ENCODE results near the gene OR5C1. TPM values are rescaled to one million over a fixed set of nuclear protein-coding genes. Genes with fewer than 3 reads are reported as not detected.
"Not testable (repeated sequence)": the region's sequence is repeated elsewhere in the genome, so short reads cannot be mapped to it uniquely, and the experiment has no call there.

Gene OR5C1
- total and polyA plus RNA-seq, 4 donors, result not detected

DNA sequence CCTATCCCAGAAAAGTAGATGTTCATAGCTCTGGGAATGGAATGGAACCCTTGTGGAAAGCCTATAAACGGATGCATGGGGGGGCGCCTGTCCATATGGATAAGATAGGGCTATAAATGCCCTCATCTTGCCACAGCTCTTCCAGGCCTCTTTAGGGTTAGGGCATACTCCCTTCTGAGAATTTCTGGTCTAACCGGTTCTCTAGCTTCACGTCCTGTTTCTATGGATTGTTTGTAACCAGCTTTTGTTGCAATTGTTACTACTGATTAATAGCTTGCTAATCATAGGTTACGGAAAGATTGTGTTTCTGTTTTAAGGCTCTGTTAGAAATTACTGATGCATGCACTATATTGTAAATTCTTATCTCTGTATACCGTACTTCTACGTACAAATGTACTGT, 20.5 kb downstream of the OR5C1 start:
- not testable (repeated sequence) for DNase-seq (ENCODE audit: low read depth in 4 of 6, low spot score in 6 of 6); H3K36me3 ChIP-seq (ENCODE audit: control insufficient read depth, insufficient read depth, low read length)
- 71% methylated on average over 6 of the region's 7 CpGs for WGBS (ENCODE audit: insufficient coverage)

DNA sequence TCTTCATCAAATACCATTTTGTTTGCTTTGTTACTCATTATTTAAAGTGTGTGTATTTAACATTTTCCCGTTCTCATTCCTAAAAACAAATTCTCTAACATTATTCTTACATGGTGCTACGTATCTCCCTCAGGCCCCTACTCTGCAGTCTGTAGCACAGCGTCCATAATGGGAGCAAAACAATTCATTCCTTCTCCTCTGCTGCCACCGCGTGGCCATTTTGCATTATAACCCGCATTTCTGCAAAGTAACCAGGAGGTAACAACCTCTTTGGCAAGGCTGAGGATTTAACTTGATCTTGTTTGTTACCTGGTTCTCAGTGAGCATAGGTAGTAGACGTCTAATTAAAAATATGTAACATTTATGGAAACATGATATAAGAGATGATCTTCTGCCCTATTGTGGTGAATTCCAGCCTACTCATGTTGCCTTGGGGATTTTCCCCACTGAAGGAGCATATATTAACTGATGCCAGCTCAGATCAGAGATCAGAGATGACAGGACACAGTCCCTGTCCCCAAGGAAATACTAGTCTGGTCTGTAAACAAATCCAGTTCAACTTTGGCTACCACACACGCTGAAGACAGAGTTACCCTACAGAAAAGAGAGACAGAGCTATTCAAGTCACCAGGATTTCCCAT, 21.7 kb downstream of the OR5C1 start:
- H3K4me1 ChIP-seq (ENCODE audit: control insufficient read depth, insufficient read depth, low read length), result peaks cover 4% of the 10 kb centered on the region
- H3K36me3 ChIP-seq (ENCODE audit: control insufficient read depth, insufficient read depth, low read length), result peaks cover 4% of the 10 kb centered on the region
- H3K4me3 ChIP-seq (ENCODE audit: low read depth, low read length), result no peak overlapping the region
- H3K9me3 ChIP-seq (ENCODE audit: control insufficient read depth, insufficient read depth, low read length), result no peaks in the 10 kb centered on the region
- DNase-seq (ENCODE audit: low read depth in 4 of 6, low spot score in 6 of 6), result peak; percentile 78 to 97 (median 85)
- no peak overlapping the region for H3K27ac ChIP-seq (ENCODE audit: low read depth, low read length)
- no peaks in the 10 kb centered on the region for H3K27me3 ChIP-seq (ENCODE audit: control insufficient read depth, insufficient read depth, low read length)
- WGBS (ENCODE audit: insufficient coverage), result 11% methylated on average over 2 of the region's 8 CpGs

More for the DNA sequence above, 20.5 kb downstream of the OR5C1 start:
- not testable (repeated sequence) for H3K9me3 ChIP-seq (ENCODE audit: control insufficient read depth, insufficient read depth, low read length); H3K4me1 ChIP-seq (ENCODE audit: control insufficient read depth, insufficient read depth, low read length); H3K27ac ChIP-seq (ENCODE audit: low read depth, low read length); H3K4me3 ChIP-seq (ENCODE audit: low read depth, low read length); H3K27me3 ChIP-seq (ENCODE audit: control insufficient read depth, insufficient read depth, low read length)

DNA sequence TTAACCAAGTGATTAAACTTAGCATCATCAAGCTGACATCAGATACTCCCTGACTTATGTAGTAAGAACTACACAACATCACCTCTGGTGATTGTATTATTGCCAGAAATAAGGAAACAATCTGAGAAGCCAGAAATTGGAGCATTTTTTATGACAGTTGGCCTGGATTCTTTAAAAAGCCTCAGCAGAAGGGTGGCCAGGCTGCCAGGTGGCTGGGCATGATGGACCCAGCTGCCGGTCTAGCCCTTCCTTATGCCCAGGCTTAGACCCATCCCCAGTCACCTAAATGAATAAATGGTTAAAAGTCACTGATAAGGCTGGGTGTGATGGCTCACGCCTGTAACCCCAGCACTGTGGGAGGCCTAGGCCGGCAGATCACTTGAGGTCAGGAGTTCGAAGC, 24.0 kb downstream of the OR5C1 start:
- Histone ChIP-seq H3K4me3 (ENCODE audit: low read depth, low read length) (no peak overlapping the region), H3K4me1 (ENCODE audit: control insufficient read depth, insufficient read depth, low read length) (peaks cover 4% of the 10 kb centered on the region), H3K9me3 (ENCODE audit: control insufficient read depth, insufficient read depth, low read length) (no peaks in the 10 kb centered on the region), H3K27ac (ENCODE audit: low read depth, low read length) (no peak overlapping the region), H3K27me3 (ENCODE audit: control insufficient read depth, insufficient read depth, low read length) (no peaks in the 10 kb centered on the region), H3K36me3 (ENCODE audit: control insufficient read depth, insufficient read depth, low read length) (peaks cover 7% of the 10 kb centered on the region)
- no CpG with 5 or more reads among the region's 4 CpGs for WGBS (ENCODE audit: insufficient coverage)
- DNase-seq (ENCODE audit: low read depth in 4 of 6, low spot score in 6 of 6), result peak in 1 of 6 donors; percentile 21

DNA sequence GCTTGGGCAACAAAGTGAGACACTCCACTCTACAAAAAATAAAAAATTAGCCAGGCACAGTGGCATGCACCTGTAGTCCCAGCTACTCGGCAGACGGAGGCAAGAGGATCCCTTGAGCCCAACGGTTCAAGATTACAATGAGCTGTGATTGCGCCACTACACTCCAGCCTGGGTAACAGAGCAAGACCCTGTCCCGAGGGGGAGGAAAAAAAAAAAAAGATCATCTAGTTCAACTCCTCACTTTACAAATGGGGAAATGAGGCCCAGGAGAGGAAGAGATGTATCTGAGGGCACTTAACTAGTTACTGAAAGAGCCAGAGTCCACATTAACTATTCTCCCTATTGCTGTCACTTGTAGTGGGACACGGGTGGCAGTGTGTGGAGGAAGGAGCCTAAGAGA, 25.8 kb downstream of the OR5C1 start:
- no peak overlapping the region for H3K27ac ChIP-seq (ENCODE audit: low read depth, low read length)
- DNase-seq (ENCODE audit: low read depth in 4 of 6, low spot score in 6 of 6), result no peak
- H3K4me1 ChIP-seq (ENCODE audit: control insufficient read depth, insufficient read depth, low read length), result peaks cover 4% of the 10 kb centered on the region
- no peak overlapping the region for H3K4me3 ChIP-seq (ENCODE audit: low read depth, low read length)
- no peaks in the 10 kb centered on the region for H3K27me3 ChIP-seq (ENCODE audit: control insufficient read depth, insufficient read depth, low read length)
- H3K36me3 ChIP-seq (ENCODE audit: control insufficient read depth, insufficient read depth, low read length), result peaks cover 11% of the 10 kb centered on the region
- WGBS (ENCODE audit: insufficient coverage), result 81% methylated on average over 3 of the region's 6 CpGs
- H3K9me3 ChIP-seq (ENCODE audit: control insufficient read depth, insufficient read depth, low read length), result no peaks in the 10 kb centered on the region

DNA sequence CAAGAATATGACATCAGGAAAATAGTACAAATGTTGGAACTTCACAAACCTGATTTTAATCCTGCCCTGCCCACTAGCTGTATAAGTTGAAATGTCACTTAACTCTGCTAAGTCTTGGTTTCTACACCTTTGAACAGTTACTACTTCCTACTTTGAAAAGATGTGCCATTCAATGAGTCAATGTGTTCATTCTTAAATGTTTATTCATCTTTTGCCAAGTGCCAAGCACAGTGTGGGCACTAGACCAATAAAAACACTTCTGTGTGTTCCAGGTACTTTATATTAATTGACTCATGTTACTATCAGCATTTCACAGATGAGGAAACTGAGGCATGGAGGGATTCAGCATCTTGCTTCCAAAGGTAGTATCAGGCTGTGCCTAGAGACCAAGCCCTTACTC, 26.8 kb downstream of the OR5C1 start:
- H3K9me3 ChIP-seq (ENCODE audit: control insufficient read depth, insufficient read depth, low read length), result no peaks in the 10 kb centered on the region
- no peak for DNase-seq (ENCODE audit: low read depth in 4 of 6, low spot score in 6 of 6)
- H3K27ac ChIP-seq (ENCODE audit: low read depth, low read length), result no peak overlapping the region
- no peaks in the 10 kb centered on the region for H3K27me3 ChIP-seq (ENCODE audit: control insufficient read depth, insufficient read depth, low read length)
- peaks cover 12% of the 10 kb centered on the region for H3K36me3 ChIP-seq (ENCODE audit: control insufficient read depth, insufficient read depth, low read length)
- no peak overlapping the region for H3K4me3 ChIP-seq (ENCODE audit: low read depth, low read length)
- no peaks in the 10 kb centered on the region for H3K4me1 ChIP-seq (ENCODE audit: control insufficient read depth, insufficient read depth, low read length)

DNA sequence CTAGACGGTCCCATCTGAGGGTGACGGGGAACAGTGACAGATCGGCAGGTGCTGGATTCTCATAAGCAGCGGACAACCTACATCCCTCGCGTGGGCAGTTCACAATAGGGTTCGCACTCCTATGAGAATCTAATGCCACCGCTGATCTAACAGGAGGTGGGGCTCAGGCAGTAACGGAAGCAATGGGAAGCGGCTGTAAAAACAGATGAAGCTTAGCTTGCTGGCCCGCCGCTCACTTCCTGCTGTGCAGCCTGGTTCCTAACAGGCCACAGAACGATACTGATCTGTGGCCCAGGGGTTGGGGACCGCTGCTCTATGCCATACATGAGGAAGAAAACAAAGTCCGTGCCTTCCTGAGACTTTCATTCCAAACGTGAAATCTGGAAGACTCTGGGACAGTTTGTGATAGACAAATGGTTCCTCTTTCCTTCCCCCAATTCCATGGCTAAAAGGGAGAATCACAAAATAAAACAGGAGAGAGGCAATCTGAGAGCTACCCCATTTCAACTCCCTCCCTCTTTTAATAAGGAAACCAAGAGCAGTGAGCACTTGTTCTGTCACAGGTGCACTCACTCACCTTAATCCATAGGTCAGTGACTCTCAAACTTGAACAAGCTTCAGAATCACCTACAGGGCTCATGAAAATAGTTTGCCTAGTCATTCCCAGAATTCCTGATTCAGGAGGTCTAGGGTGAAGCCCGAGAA, 27.6 kb downstream of the OR5C1 start:
- no peak overlapping the region for H3K27ac ChIP-seq (ENCODE audit: low read depth, low read length)
- H3K4me1 ChIP-seq (ENCODE audit: control insufficient read depth, insufficient read depth, low read length), result no peaks in the 10 kb centered on the region
- H3K27me3 ChIP-seq (ENCODE audit: control insufficient read depth, insufficient read depth, low read length), result no peaks in the 10 kb centered on the region
- peak in 2 of 6 donors; percentile 5 to 44 for DNase-seq (ENCODE audit: low read depth in 4 of 6, low spot score in 6 of 6)
- WGBS (ENCODE audit: insufficient coverage), result 52% methylated on average over 16 of the region's 17 CpGs
- no peak overlapping the region for H3K4me3 ChIP-seq (ENCODE audit: low read depth, low read length)
- no peaks in the 10 kb centered on the region for H3K9me3 ChIP-seq (ENCODE audit: control insufficient read depth, insufficient read depth, low read length)
- H3K36me3 ChIP-seq (ENCODE audit: control insufficient read depth, insufficient read depth, low read length), result peaks cover 13% of the 10 kb centered on the region

DNA sequence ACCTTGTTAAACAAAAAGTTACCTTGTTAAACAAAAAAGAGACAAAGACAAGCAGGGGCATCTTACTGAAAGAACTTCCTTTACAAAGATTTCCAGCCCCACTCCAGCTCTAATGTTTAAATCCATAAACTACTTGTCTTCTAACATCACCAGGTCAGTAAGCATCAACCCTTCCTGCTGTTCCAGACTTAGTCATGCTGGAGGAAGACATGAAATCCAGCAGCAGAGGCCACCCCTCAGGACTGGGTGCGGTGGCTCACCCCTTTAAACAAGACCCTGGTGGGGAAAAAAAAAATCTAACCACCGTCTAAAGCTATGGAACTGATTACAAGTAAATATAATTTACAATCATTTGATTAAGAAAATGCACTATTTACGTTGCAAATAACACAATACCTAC, 30.6 kb downstream of the OR5C1 start:
- no peak overlapping the region for H3K4me3 ChIP-seq (ENCODE audit: low read depth, low read length)
- H3K4me1 ChIP-seq (ENCODE audit: control insufficient read depth, insufficient read depth, low read length), result no peaks in the 10 kb centered on the region
- H3K27me3 ChIP-seq (ENCODE audit: control insufficient read depth, insufficient read depth, low read length), result no peaks in the 10 kb centered on the region
- no peak for DNase-seq (ENCODE audit: low read depth in 4 of 6, low spot score in 6 of 6)
- no CpG with 5 or more reads among the region's 3 CpGs for WGBS (ENCODE audit: insufficient coverage)
- peaks cover 30% of the 10 kb centered on the region for H3K36me3 ChIP-seq (ENCODE audit: control insufficient read depth, insufficient read depth, low read length)
- H3K27ac ChIP-seq (ENCODE audit: low read depth, low read length), result no peak overlapping the region
- H3K9me3 ChIP-seq (ENCODE audit: control insufficient read depth, insufficient read depth, low read length), result no peaks in the 10 kb centered on the region

DNA sequence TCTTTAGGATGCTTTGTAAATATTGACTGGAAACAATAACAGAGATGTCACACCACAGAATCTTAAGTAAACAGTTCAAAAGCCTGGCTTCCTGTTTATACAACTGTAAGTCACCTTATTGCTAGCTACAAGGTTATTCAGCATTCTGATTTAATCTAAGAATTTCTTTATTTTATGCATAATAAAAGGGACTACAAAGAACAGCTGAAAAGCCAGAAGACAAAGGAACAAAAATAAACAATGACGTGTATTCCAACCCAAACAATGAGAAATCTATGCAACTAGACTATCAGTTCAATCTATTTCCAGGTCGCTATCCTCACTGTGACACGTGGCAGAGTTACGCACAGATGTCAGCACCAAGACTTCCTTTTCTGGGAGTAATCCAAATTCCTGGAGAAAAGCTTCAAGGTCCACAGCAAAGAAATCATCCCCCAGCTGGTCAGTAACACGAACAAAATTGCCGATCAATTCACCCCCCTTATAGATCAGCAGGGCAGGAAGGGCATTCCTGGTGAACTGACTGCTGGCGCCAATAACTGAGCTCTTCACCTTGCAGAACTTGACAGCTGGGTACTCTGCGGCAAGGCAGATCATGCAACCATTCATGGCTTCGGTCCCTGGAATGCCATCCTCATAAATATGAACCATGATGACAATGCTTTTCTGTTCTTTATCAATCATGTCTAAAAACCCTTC, 31.2 kb downstream of the OR5C1 start:
- Histone ChIP-seq H3K4me1 (ENCODE audit: control insufficient read depth, insufficient read depth, low read length) (no peaks in the 10 kb centered on the region), H3K27me3 (ENCODE audit: control insufficient read depth, insufficient read depth, low read length) (no peaks in the 10 kb centered on the region), H3K27ac (ENCODE audit: low read depth, low read length) (peak overlapping the region; percentile 22), H3K4me3 (ENCODE audit: low read depth, low read length) (no peak overlapping the region), H3K9me3 (ENCODE audit: control insufficient read depth, insufficient read depth, low read length) (no peaks in the 10 kb centered on the region), H3K36me3 (ENCODE audit: control insufficient read depth, insufficient read depth, low read length) (peaks cover 27% of the 10 kb centered on the region)
- DNase-seq (ENCODE audit: low read depth in 4 of 6, low spot score in 6 of 6), result peak in 1 of 6 donors; percentile 40
- 81% methylated on average over 9 of the region's 9 CpGs for WGBS (ENCODE audit: insufficient coverage)

DNA sequence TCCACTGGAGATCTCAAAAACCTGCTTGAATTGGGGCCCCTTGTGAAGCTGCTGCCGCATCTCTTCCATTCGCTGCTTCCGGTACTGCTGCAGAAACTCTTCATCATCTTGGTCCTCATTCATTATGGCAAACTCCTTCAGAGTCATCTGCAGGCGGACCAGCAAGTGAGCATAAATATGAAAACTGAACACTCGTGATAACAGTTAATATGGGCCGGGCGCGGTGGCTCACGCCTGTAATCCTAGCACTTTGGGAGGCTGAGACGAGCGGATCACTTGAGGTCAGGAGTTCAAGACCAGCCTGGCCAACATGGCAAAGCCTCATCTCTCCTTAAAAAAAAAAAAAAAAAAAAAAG, 31.7 kb downstream of the OR5C1 start:
- DNase-seq (ENCODE audit: low read depth in 4 of 6, low spot score in 6 of 6), result no peak
- no peak overlapping the region for H3K4me3 ChIP-seq (ENCODE audit: low read depth, low read length)
- 96% methylated on average over 9 of the region's 11 CpGs for WGBS (ENCODE audit: insufficient coverage)
- H3K4me1 ChIP-seq (ENCODE audit: control insufficient read depth, insufficient read depth, low read length), result no peaks in the 10 kb centered on the region
- H3K9me3 ChIP-seq (ENCODE audit: control insufficient read depth, insufficient read depth, low read length), result no peaks in the 10 kb centered on the region
- H3K27ac ChIP-seq (ENCODE audit: low read depth, low read length), result peak overlapping the region; percentile 22
- H3K36me3 ChIP-seq (ENCODE audit: control insufficient read depth, insufficient read depth, low read length), result peaks cover 26% of the 10 kb centered on the region
- H3K27me3 ChIP-seq (ENCODE audit: control insufficient read depth, insufficient read depth, low read length), result no peaks in the 10 kb centered on the region

Measured in spinal cord (tissue), 10 donors.